ENCODE measurements around the gene RNU1-4. TPM values are rescaled to one million over a fixed set of nuclear protein-coding genes. Genes with fewer than 3 reads are reported as not detected.
"Not testable (repeated sequence)": the region's sequence is repeated elsewhere in the genome, so short reads cannot be mapped to it uniquely, and the experiment has no call there.

Gene RNU1-4
- total RNA-seq, 2 experiments from 2014 or later = 1,390 to 1,409 TPM

GRCh38 chr1:16712582-16712981 is 27.7 kb upstream of the RNU1-4 start:
- H3K4me3 Mint-ChIP-seq; DNase-seq; H3K9me3 Mint-ChIP-seq; H3K4me1 Mint-ChIP-seq (ENCODE audit: low read depth); POLR2A ChIA-PET; CTCF ChIA-PET; H3K27ac Mint-ChIP-seq; H3K36me3 Mint-ChIP-seq; intact Hi-C loops (cut with micrococcal nuclease); H3K27me3 Mint-ChIP-seq: not testable (repeated sequence)

GRCh38 chr1:16712984-16713383 is 27.3 kb upstream of the RNU1-4 start:
- H3K36me3 Mint-ChIP-seq; H3K27ac Mint-ChIP-seq; H3K9me3 Mint-ChIP-seq; POLR2A ChIA-PET; H3K4me1 Mint-ChIP-seq (ENCODE audit: low read depth); H3K4me3 Mint-ChIP-seq; DNase-seq; intact Hi-C loops (cut with micrococcal nuclease): not testable (repeated sequence)
- CTCF ChIA-PET = interaction anchor here (0.6 kb wide), 1 partner anchor 203 kb away, joined by 3 read pairs; no protein-coding TSS in a partner anchor
- peaks cover 13% of the 10 kb centered on the region for H3K27me3 Mint-ChIP-seq

- H3K27ac Mint-ChIP-seq; H3K36me3 Mint-ChIP-seq; intact Hi-C loops (cut with micrococcal nuclease); DNase-seq; POLR2A ChIA-PET; H3K9me3 Mint-ChIP-seq; H3K4me1 Mint-ChIP-seq (ENCODE audit: low read depth); H3K4me3 Mint-ChIP-seq: not testable (repeated sequence)
- CTCF ChIA-PET = interaction anchor here (0.6 kb wide), 1 partner anchor 202 kb away, joined by 3 read pairs; no protein-coding TSS in a partner anchor
- peaks cover 14% of the 10 kb centered on the region for H3K27me3 Mint-ChIP-seq
Observed at GRCh38 chr1:16713480-16713879, 26.8 kb upstream of the RNU1-4 start.

- Mint-ChIP-seq H3K9me3 (no peaks in the 10 kb centered on the region), H3K27me3 (peaks cover 19% of the 10 kb centered on the region), H3K4me3 (no peak overlapping the region), H3K4me1 (ENCODE audit: low read depth) (no peaks in the 10 kb centered on the region), H3K36me3 (no peaks in the 10 kb centered on the region), H3K27ac (no peak overlapping the region)
- CTCF ChIA-PET = interaction anchor here (0.8 to 1.1 kb wide), 3 partner anchors 9 to 23 kb away, joined by 3 read pairs; no protein-coding TSS in a partner anchor
- DNase-seq = no peak
- POLR2A ChIA-PET = interaction anchor here (0.6 kb wide), 2 partner anchors 219 to 260 kb away, joined by 3 read pairs; no protein-coding TSS in a partner anchor
- intact Hi-C loops (cut with micrococcal nuclease) = no loop called here
Observed at GRCh38 chr1:16716691-16717335, 23.5 kb upstream of the RNU1-4 start.

- no peak for DNase-seq
- H3K27ac Mint-ChIP-seq = no peak overlapping the region
- no peaks in the 10 kb centered on the region for H3K9me3 Mint-ChIP-seq
- no peak overlapping the region for H3K4me3 Mint-ChIP-seq
- ChIA-PET POLR2A (no interaction called here), CTCF (interaction anchor here (0.8 to 1.1 kb wide), 2 partner anchors 10 to 15 kb away, joined by 3 read pairs; no protein-coding TSS in a partner anchor)
- no peaks in the 10 kb centered on the region for H3K36me3 Mint-ChIP-seq
- H3K4me1 Mint-ChIP-seq (ENCODE audit: low read depth) = no peaks in the 10 kb centered on the region
- peaks cover 19% of the 10 kb centered on the region for H3K27me3 Mint-ChIP-seq
- intact Hi-C loops (cut with micrococcal nuclease) = no loop called here
Observed at GRCh38 chr1:16717336-16718098, 22.8 kb upstream of the RNU1-4 start.

GRCh38 chr1:16718099-16718907 is 22.0 kb upstream of the RNU1-4 start:
- CTCF ChIA-PET = interaction anchor here (1.5 kb wide), 1 partner anchor 11 kb away, joined by 5 read pairs; no protein-coding TSS in a partner anchor
- H3K4me3 Mint-ChIP-seq; POLR2A ChIA-PET; intact Hi-C loops (cut with micrococcal nuclease); H3K27ac Mint-ChIP-seq; H3K4me1 Mint-ChIP-seq (ENCODE audit: low read depth); H3K36me3 Mint-ChIP-seq; DNase-seq; H3K9me3 Mint-ChIP-seq: not testable (repeated sequence)
- peaks cover 20% of the 10 kb centered on the region for H3K27me3 Mint-ChIP-seq

GRCh38 chr1:16718908-16719533 is 21.3 kb upstream of the RNU1-4 start:
- intact Hi-C loops (cut with micrococcal nuclease) = no loop called here
- no peaks in the 10 kb centered on the region for H3K4me1 Mint-ChIP-seq (ENCODE audit: low read depth)
- peaks cover 21% of the 10 kb centered on the region for H3K27me3 Mint-ChIP-seq
- no peaks in the 10 kb centered on the region for H3K36me3 Mint-ChIP-seq
- ChIA-PET CTCF (interaction anchor here (1.5 kb wide), 1 partner anchor 12 kb away, joined by 5 read pairs; no protein-coding TSS in a partner anchor), POLR2A (no interaction called here)
- H3K9me3 Mint-ChIP-seq = no peaks in the 10 kb centered on the region
- no peak overlapping the region for H3K27ac Mint-ChIP-seq
- H3K4me3 Mint-ChIP-seq = no peak overlapping the region
- no peak for DNase-seq

- intact Hi-C loops (cut with micrococcal nuclease) = loop anchor here (10.0 kb wide), 1 partner anchor 185 kb away; no protein-coding TSS in a partner anchor
- Mint-ChIP-seq H3K36me3 (no peaks in the 10 kb centered on the region), H3K4me3 (no peak overlapping the region), H3K27ac (no peak overlapping the region), H3K9me3 (no peaks in the 10 kb centered on the region), H3K27me3 (peaks cover 21% of the 10 kb centered on the region), H3K4me1 (ENCODE audit: low read depth) (no peaks in the 10 kb centered on the region)
- CTCF ChIA-PET = interaction anchor here (1.5 kb wide), 1 partner anchor 13 kb away, joined by 5 read pairs; no protein-coding TSS in a partner anchor
- POLR2A ChIA-PET = interaction anchor here (1.4 kb wide), 1 partner anchor 9 kb away, joined by 4 read pairs; no protein-coding TSS in a partner anchor
- DNase-seq = no peak
Observed at GRCh38 chr1:16719571-16720350, 20.6 kb upstream of the RNU1-4 start.

- POLR2A ChIA-PET = interaction anchor here (1.4 kb wide), 1 partner anchor 10 kb away, joined by 4 read pairs; no protein-coding TSS in a partner anchor
- no peak for DNase-seq
- Mint-ChIP-seq H3K4me1 (ENCODE audit: low read depth) (no peaks in the 10 kb centered on the region), H3K4me3 (no peak overlapping the region), H3K9me3 (no peaks in the 10 kb centered on the region), H3K27ac (no peak overlapping the region), H3K27me3 (peaks cover 21% of the 10 kb centered on the region), H3K36me3 (no peaks in the 10 kb centered on the region)
- CTCF ChIA-PET = interaction anchor here (0.6 to 1.3 kb wide), 3 partner anchors 12 to 18 kb away, joined by 3 to 5 read pairs (median 3); no protein-coding TSS in a partner anchor
- intact Hi-C loops (cut with micrococcal nuclease) = loop anchor here (10.0 kb wide), 1 partner anchor 184 kb away; no protein-coding TSS in a partner anchor
Observed at GRCh38 chr1:16720351-16721223, 19.7 kb upstream of the RNU1-4 start.

- Mint-ChIP-seq H3K36me3 (no peaks in the 10 kb centered on the region), H3K4me3 (no peak overlapping the region), H3K27ac (no peak overlapping the region), H3K27me3 (peaks cover 19% of the 10 kb centered on the region), H3K9me3 (no peaks in the 10 kb centered on the region), H3K4me1 (ENCODE audit: low read depth) (no peaks in the 10 kb centered on the region)
- DNase-seq = no peak
- CTCF ChIA-PET = interaction anchor here (1.6 kb wide), 1 partner anchor 14 kb away, joined by 4 read pairs; no protein-coding TSS in a partner anchor
- intact Hi-C loops (cut with micrococcal nuclease) = loop anchor here (10.0 kb wide), 1 partner anchor 183 kb away; no protein-coding TSS in a partner anchor
- POLR2A ChIA-PET = no interaction called here
Observed at GRCh38 chr1:16721871-16722641, 18.3 kb upstream of the RNU1-4 start.

All from activated CD4-positive, alpha-beta memory T cell treated with anti-CD3 and anti-CD28 coated beads for 36 hours (primary cell).